ENCODE measurements around the gene RAET1E. TPM values are rescaled to one million over a fixed set of nuclear protein-coding genes. Genes with fewer than 3 reads are reported as not detected.
"Not testable (repeated sequence)": the region's sequence is repeated elsewhere in the genome, so short reads cannot be mapped to it uniquely, and the experiment has no call there.

RAET1E gene
- total RNA-seq, 1 donor from 2014 or later: not detected

DNA sequence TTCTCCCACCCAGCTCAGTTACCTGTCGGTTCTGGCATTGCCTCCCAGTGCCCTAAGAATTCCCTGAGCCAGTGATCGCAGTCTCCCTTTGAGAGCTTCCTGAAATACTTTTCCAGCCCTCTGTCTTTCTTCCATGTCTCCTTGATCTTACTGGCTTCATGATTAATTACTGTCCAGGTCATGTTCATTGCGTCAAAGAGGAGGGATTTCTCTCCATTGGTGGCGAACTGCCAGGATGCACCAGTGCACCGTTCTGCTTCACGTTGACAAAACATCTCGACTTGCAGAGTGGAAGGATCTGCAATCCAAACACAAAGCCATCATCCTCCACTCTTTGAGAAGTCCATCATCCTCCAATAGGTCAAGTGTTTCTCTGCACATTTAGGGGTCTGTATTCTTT is 8.6 kb downstream of the RAET1E start:
- DNase-seq: no peak

DNA sequence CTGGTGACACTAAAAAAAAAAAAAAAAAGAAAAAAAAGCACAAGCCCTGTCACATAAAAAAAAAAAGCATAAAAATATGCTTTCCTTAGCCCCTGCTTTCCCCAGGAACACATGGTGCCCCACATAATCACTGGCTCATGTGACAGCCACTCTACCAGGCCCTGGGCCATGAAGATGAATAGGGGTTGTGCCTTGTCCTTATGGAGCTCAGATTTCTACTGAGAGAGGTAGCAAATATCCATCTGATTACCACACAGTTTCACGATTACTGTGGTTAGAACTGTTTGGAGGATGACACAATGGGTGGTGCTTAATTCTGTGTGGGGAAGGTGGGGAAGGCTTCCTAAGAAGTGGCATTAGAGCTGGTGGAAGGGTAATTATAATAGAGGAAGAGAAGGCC is 9.3 kb downstream of the RAET1E start:
- DNase-seq: no peak

DNA sequence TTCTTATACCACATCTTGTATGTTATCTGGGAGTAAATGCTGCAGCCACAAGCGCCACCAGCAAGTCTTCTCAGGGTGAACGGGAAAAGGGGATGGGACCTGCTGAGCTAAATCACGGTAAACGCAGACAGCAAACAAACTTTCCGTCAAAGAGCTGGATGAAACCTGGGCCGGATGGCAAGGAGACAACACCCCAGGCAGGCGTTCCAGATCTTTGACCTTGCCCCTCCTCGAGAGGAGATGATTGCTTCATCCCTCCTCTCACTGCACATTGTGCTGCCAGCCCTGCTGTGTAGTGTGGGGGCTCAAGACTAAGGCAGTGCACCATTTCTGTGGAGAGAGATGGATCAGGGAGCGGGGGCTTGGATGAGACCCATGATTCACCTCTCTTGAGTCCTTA is 9.8 kb downstream of the RAET1E start:
- DNase-seq: no peak

DNA sequence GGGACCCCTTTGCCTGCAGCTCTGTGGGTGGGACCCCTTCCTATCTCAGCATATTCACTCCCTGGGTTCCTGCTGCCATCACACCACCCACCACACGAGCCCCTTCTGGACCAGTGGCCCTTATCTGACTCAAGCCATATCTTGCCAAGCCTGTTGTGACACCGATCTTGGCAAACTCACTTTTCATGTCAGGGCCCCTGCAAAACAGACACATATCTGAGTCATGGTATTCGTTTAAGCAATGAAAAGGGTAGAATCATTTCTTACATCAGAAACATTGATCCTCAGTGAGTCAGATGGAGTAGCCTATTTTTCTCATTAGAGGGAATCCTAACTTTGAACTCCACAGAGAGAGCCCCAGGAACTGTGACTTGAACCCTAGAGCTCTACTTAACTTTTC is 10.6 kb downstream of the RAET1E start:
- DNase-seq: no peak

DNA sequence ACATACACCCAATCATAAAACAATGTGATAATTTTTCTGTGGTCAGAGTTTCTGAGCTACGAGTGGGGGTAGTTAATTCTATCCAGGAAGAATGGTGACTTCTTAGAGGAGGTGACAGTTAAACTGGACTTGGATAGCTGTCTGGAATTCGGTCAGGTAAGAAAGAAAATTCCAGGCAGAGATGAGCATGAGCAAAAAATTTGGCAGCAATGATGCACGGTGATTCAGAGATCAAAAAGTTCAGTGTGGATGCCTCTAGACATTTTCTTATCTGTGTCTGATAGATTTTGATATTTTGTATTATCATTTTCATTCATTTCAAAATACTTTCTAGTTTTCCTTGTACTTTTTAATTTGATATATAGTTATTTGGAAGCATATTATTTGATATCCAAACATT is 12.0 kb downstream of the RAET1E start:
- no peak for DNase-seq

DNA sequence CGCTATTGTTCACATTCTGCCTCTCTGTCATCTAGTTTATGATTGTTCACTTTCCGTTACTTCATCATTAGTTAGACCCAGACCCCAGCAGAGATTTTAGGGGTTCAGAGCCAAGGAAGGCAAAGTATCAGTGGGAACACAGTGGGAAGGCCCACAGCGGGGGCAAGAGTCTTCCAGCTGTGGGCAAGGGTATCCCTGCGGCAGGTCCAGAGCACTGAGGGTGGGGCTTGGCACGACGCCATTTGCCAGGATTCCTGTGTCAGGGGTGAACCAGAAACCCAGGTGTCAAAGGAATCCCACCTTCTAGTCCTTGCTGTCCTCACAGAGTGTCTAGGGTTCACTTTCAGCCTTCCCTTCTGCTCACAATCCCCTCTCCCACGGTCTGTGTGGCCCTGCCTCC is 13.3 kb downstream of the RAET1E start:
- no peak for DNase-seq

DNA sequence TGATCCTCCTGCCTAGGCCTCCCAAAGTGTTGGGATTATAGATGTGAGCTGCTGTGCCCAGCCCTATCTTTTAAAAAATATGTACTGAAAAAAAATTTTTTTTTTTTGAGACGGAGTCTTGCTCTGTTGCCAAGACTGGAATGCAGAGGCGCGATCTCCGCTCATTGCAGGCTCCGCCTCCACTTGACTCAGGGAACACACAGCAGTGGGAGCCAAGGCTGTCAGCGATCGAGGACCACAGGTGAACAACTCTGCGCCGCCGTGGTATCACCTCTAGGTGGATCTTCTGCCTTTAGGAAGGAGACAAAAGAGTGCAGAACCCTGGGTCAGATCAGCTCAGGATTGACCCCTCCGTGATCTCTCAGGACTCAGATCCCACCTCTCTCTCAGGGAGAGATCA is 13.7 kb downstream of the RAET1E start:
- DNase-seq: no peak

DNA sequence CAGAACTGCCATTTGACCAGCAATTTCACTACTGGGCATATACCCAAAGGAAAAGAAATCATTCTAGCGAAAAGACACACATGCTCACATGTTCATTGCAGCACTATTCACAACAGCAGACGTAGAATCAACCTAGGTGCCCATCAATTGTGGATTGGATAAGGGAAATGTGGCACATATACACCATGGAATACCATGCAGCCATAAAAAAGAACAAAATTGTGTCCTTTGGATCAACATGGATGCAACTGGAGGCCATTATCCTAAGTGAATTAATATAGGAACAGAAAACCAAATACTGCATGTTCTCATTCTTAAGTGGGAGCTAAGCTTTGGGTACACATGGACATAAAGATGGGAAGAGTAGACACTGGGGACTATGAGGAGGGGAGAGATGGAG is 16.1 kb downstream of the RAET1E start:
- DNase-seq: no peak

DNA sequence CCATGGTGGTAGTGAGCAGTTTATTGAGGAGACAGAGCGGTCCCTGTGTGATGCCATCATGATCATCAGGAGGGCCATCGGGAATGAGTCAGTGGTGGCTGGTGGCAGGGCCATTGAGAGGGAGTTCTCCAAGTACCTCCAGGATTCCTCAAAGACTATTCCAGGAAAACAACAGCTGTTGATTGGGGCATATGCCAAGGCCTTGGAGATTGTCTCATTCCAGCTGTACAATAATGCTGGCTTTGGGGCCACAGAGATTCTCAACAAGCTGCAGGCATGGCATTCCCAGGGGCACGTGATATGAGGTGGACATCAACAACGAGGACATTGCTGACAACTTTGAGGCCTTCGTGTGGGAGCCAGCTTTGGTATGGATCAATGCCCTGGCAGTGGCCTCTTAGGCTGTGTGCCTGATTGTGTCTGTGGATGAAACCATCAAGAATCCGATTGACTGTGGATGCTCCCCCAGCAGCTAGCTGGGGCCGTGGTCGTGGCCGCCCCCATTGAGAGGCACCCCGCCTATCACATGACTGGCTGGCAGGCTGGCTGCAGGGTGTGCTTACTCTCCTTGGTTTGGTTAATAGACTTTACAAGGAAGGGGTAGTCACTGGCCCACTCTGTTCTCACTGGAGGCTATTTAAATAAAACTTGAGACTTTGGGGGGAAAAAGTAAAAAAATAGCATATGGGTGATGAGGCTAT is 16.7 kb downstream of the RAET1E start:
- DNase-seq: no peak

DNA sequence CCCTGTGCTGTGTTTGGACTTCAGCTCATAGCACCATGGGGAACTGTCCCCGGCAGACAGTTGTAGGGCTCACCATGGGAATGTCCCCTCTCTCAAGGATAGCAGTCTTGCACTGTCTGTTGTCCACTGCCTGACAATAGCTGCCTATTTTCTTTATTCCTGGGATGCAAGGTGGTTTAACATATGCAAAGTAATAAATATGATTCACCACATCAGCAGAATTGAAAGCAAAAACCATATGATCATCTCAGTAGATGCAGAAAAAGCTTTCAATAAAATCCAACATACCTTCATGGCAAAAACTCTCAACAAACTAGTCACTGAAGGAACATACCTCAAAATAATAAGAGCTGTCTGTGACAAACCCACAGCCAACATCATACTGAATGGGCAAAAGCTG is 20.3 kb downstream of the RAET1E start:
- DNase-seq: no peak

DNA sequence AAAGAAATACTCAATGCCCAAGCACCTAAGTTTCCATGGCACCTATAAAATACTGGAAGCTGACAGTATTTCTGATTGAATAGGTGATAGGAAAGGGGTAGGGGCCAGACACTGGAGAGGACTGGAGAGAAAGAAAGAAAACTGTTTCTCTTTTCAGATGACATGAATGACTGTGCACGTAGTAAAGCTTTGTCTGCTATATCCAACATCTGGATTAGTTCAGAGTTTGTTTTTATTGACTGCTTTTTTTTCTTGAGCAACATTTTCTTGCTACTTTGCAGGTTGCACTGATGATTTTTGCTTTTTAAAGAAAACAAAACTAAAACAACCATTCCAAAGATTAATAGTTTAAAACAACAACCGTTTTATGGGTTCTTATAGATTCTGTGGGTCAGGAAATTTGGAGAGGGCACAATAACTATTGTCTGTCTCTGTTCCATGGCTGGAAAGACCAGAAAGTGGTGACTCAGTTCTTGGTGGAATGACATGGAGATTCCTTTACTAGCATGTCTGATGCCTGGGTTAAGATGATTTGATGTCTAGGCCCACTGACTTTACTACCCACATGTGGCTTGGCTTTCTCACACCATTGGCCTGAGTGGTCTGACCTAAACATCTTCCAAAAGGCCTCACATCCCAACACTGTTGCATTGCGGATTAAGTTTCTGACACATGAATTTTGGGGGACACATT is 21.5 kb downstream of the RAET1E start:
- DNase-seq: no peak

DNA sequence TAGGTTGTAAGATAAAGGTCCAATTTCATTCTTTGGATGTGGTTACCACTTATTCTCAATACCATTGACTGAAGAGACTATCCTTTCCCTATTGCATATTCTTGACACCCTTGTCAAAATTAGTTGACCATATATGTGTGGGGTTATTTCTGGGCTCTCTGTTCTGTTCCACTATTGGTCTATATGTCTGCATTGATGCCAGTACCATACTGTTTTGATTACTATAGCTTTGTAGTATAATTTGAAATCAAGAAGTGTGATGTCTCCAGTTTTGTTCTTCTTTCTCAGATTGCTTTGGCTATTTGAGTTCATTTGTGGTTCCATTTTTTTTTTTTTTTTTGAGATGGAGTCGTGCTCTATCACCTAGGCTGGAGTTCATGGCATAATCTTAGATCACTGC is 25.7 kb downstream of the RAET1E start:
- DNase-seq: no peak

DNA sequence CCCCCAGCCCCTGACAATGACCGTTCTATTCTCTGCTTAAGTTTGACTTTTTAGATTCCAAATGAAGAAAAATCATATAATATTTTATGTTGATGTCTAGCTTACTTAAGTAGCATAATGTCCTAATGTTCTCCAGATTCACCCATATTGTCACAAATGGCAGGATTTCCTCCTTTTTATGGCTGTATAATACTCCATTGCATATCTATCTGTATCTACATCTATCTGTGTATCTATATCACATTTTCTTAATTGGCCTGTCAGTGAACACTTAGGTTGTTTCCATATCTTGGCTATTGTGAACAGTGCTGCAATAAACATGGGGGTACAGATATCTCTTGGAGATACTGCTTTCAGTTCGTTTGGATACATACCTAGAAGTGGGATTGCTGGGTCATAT is 26.7 kb downstream of the RAET1E start:
- no peak for DNase-seq

DNA sequence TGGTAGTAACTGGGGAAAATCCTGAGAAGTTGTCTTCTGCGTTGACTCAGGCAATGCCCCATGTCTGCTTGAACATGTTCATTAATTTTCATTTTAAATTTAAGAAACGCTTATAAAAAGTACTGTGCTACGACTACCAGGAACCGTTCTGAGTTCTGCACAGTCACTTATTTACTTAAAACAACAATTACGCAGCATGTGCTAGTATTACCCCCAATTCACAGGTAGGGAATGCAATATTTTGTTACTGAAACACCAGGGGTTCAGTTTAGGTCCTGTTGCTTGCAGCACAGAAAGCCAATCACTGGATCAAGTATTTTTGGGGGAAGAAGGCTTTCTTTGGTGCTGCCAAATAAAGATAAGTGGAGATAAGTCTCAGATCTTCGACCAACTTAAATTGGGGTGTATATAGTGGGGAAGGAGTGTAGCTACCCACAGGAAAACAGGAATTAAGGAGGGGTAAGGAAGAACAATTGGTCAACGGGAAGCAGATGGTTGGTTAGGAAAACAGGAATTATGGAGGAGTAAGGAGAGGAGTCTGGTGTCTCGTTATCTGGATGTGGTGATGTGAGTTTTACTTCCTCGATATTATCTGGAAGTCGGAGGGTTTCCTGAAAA is 28.5 kb downstream of the RAET1E start:
- DNase-seq: no peak

DNA sequence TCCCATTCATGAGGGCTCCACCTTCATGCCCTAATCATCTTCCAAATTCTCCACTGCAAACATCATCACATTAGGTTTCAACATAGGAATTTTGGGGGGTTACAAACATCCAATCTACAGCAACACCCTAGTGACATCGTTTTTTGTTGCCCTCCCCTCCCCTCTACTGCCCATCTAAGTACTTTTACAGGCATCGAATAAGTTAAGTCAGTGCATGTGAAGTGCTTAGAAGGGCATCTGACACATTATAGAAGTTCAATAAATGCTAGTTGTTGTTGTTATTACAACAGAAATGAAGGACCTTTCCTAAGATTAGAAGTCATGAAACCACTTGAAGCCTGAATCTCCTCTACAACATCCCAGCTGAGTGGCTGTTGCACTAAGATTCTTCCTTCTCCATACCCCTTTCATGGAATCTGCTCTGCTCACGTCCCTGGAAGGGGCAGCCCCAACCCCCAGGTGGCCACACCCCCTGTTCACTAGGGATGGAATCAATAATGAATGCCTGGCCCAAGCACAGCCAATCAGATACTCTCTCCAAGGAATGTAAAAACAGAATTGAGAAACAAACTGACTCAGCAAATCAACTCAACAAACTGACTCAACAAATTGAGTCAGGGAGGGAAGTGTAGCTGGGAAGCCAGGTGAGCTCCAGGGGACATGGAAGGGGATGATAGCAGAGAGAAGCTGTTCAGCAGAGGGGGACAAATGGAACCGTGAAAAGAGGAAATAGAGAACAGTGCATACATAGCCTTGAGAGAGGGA is 29.9 kb downstream of the RAET1E start:
- no peak for DNase-seq

DNA sequence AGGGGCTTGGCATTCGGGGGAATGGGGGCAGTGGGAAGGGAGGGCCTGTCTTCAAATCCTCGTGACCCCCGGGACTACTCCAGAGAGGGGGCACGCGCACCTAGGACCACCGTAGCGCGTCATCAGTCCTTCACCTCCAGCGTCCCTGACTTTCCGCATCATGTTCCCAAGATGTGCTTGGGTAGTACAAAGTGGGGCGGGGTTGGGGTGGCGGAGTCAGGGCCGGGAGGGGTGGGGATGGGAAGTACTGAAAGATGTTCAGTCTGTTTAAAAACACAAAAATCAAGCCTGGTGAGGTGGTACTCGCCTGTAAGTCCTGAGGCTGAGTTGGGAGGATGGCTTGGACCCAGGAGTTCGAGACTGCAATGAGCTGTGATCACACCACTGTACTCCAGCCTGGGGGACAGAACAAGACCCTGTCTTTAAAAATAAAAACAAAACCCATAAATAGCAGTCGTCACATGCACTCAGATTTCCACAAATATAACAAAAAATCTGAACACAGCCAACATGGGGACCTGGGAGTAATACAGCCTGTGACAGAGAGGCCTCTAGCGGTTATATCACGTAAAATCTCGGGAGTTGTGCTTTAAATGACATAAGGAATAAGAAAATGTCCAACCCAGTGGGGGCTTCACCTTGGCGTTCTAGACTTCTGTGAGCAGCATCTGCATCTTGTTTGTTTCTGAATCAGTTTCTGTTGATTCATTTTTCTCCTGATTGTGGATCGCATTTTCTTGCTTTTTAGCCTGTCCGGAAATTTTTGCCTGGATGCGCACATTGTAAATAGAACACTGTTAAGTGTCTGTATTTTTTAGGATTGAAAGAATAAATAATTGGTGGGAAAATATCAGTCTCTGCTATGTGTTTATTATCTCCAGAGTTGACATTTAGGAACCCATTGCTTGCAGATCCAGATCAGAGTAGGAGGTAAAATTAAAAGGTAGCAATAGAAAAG is 33.1 kb downstream of the RAET1E start:
- no peak for DNase-seq

DNA sequence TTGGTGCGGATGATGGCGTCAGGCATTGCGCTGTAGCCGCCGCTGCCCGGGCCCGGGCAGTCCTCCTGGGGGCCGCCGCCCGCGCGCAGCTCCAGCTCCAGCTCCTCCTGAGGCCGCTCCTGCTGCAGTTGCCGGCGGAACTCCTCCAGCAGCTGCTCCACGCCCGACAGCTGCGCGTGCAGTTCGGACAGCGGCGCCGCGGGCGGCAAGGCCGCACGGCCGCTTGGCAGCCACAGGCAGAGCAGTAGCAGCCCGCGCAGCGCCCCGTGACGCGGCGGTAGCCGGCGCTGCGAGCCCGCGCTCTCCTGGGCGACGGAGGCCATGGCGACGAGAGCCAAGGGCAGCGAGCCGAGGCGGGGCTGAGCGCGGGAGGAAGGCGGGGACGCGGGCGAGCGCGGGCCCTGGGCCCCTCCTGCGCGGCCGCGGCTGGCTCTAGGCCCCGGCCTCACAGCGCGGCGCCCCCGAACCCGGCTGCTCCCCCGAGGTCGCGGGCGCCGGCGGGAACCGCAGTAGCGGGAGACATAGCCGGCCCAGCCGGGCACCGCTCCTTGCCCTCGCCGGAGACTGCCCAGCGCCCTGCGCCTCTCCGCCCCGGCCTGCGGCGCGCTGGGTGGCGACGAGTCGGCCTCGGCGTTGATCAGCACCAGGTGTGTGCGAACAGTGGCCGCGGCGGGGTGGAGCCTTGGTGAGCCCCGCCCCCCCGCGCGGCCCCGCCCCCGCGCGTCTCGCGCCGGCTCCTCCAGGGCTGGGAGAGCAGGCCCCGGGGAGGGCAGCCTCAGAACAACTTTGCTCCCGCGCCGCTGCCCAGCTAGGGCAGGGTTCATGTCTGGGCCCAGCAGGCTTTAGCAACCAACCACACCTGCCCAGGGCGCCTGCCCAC is 34.0 kb downstream of the RAET1E start, which contains the start of gene LRP11:
TSS of gene LRP11 (minus strand) at position 662 of the 880 bp plus-strand sequence. CDS start at position 323, 339 bp downstream.
- DNase-seq: peak; percentile 84

DNA sequence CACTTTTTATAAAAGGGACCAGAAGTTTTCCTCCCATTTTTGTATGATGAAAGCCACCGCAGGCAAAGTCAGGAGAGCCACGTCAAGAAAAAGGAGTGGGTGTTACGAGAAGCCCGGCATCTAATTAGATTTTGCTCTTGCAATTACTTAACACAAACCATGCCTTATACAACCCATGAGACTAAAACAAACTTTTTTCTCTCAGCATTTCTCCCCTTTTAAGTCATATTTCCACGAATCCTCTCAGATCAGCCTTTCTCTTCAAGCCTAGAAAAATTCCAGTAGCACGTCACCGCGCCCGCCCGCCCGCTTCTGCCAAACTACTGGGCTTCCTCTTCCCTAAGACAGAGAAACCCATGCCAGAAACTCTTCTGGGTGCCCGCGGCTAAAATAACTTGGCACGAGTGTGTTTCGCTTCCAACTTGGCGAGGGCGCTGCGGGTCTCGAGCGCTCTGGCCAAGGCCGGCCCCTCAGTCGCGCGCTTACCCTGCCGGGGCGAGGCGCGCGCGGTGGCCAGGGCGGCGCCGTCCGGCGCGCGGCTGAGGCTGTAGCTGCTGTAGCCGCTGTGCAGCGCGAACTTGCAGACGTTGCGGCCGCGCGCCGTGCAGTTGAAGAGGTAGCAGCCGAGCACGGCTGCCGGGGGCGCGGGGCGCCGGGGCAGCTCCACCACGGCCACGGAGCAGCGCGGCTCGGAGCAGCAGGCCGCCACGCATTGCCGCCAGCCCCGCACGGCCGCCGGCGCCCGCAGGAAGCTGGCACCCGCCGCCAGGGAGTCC is 34.8 kb downstream of the RAET1E start:
- peak; percentile 59 for DNase-seq

DNA sequence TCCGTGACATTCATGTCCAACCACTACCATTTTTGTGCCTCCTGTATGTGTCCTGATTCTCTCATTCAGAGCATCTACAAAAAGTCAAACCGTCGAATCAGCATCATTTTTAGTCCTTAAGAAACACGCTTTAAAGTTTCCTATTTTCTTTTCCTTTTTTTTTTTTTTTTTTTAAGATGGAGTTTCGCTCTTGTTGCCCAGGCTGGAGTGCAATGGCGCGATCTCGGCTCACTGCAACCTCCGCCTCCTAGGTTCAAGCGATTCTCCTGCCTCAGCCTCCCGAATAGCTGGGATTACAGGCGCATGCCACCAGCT is 35.5 kb downstream of the RAET1E start:
- DNase-seq: not testable (repeated sequence)
